Measurements from ENCODE around the gene NRAP.

NRAP gene

DNA sequence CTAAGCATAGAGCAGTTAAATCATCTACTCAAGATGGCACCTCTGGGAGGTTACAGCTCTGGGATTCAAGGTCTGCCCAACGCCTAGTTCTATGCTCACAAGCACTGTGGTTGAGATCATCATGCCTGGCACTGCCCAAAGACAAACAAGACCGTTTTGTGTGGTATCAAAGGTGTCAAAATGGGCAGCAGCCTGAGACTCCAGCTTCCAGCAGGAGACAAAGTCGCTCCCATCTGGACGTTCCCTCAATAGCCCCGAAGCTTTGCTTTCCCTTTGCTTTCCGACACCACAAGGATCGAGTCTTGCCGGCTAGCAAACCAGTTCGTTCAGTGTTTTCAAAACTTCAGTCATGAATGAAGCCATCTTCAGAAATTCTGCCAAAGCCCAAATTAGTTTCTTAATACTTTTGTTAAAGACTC, 105.9 kb downstream of the NRAP start:
- no peak for DNase-seq (ENCODE audit: extremely low spot score)
- ChIA-PET CTCF (no interaction called here), POLR2A (no interaction called here)
- TF ChIP-seq FOXM1 (IDR thresholded peaks at IDR 0.05; ENCODE audit: borderline replicate concordance) (no peak), L3MBTL2 (conservative IDR thresholded peaks at IDR 0.05) (no peak), NFRKB (IDR thresholded peaks at IDR 0.05) (no peak), SP1 (IDR thresholded peaks at IDR 0.05) (no peak), FOXK2 (IDR thresholded peaks at IDR 0.05) (no peak), ARNT (IDR thresholded peaks at IDR 0.05) (no peak), HDGF (IDR thresholded peaks at IDR 0.05; ENCODE audit: borderline replicate concordance) (no peak), LEF1 (IDR thresholded peaks at IDR 0.05; ENCODE audit: borderline replicate concordance) (no peak), BHLHE40 (IDR thresholded peaks at IDR 0.05; ENCODE audit: borderline replicate concordance) (no peak), TARDBP (IDR thresholded peaks at IDR 0.05) (no peak), ZNF384 (IDR thresholded peaks at IDR 0.05) (no peak), FOXA1 (IDR thresholded peaks at IDR 0.05) (no peak), ELF4 (IDR thresholded peaks at IDR 0.05) (no peak), SUZ12 (IDR thresholded peaks at IDR 0.05) (no peak), CTBP1 (IDR thresholded peaks at IDR 0.05; ENCODE audit: borderline replicate concordance) (no peak)
- TF ChIP-seq, protein P1, sequence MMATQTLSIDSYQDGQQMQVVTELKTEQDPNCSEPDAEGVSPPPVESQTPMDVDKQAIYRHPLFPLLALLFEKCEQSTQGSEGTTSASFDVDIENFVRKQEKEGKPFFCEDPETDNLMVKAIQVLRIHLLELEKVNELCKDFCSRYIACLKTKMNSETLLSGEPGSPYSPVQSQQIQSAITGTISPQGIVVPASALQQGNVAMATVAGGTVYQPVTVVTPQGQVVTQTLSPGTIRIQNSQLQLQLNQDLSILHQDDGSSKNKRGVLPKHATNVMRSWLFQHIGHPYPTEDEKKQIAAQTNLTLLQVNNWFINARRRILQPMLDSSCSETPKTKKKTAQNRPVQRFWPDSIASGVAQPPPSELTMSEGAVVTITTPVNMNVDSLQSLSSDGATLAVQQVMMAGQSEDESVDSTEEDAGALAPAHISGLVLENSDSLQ (IDR thresholded peaks at IDR 0.05), result no peak

DNA sequence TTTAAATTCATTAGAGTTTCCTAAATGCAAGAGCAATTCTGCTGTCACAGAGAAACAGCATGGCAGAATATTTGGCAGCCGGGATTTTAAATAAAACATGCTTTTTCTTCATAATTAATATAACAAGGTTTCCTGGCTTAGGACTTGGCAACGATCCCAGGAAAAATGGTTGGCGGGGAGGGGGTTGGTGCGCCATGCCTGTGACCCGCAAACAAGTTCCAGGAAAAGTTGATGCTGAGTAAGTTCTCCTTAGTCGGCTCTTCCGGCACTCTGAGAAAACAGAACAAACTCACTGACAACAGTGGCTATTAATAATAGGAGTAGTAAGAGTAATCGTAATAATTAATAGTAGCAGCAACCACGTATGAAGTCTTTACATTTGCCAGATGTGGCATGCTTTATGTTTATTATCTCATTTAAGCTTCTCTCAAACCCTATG, 106.4 kb downstream of the NRAP start:
- POLR2A ChIA-PET, result no interaction called here
- CTCF ChIA-PET, result no interaction called here
- TF ChIP-seq SP1 (IDR thresholded peaks at IDR 0.05) (no peak), FOXM1 (IDR thresholded peaks at IDR 0.05; ENCODE audit: borderline replicate concordance) (no peak), FOXK2 (IDR thresholded peaks at IDR 0.05) (no peak), ELF4 (IDR thresholded peaks at IDR 0.05) (no peak), FOXA1 (IDR thresholded peaks at IDR 0.05) (no peak), L3MBTL2 (conservative IDR thresholded peaks at IDR 0.05) (no peak)
- DNase-seq (ENCODE audit: extremely low spot score), result no peak

DNA sequence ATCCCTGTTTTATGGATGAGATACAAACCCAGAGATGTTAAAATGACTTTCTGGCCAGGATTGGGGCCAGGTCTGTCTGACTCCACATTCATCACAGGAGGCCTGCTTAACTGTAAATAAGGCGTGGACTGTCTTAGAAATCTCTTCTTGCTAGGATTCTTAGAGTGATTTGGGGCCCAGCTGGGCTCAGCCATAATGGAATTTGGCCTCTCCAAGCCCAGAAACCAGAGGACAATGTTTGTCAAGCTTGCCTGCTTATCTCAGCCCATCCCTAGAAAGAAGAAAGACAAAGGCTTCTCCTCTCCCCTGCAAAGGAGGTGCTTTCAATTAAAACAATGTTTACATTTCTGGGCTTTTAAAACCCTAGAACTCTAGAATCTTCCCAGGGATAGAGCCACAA, 108.1 kb downstream of the NRAP start:
- TF ChIP-seq, protein P1 (IDR thresholded peaks at IDR 0.05), result no peak
- TF ChIP-seq HDGF (IDR thresholded peaks at IDR 0.05; ENCODE audit: borderline replicate concordance) (no peak), FOXK2 (IDR thresholded peaks at IDR 0.05) (no peak), TARDBP (IDR thresholded peaks at IDR 0.05) (no peak), SP1 (IDR thresholded peaks at IDR 0.05) (no peak), SUZ12 (IDR thresholded peaks at IDR 0.05) (no peak), L3MBTL2 (conservative IDR thresholded peaks at IDR 0.05) (no peak), FOXA1 (IDR thresholded peaks at IDR 0.05) (no peak), ELF4 (IDR thresholded peaks at IDR 0.05) (no peak), ZNF384 (IDR thresholded peaks at IDR 0.05) (no peak), CTBP1 (IDR thresholded peaks at IDR 0.05; ENCODE audit: borderline replicate concordance) (no peak), ARNT (IDR thresholded peaks at IDR 0.05) (no peak), LEF1 (IDR thresholded peaks at IDR 0.05; ENCODE audit: borderline replicate concordance) (no peak), BHLHE40 (IDR thresholded peaks at IDR 0.05; ENCODE audit: borderline replicate concordance) (no peak), FOXM1 (IDR thresholded peaks at IDR 0.05; ENCODE audit: borderline replicate concordance) (no peak), NFRKB (IDR thresholded peaks at IDR 0.05) (no peak)
- CTCF ChIA-PET, result interaction anchor here (1.1 kb wide), 1 partner anchor 35 kb away, joined by 3 read pairs; no protein-coding TSS in a partner anchor
- POLR2A ChIA-PET, result no interaction called here

DNA sequence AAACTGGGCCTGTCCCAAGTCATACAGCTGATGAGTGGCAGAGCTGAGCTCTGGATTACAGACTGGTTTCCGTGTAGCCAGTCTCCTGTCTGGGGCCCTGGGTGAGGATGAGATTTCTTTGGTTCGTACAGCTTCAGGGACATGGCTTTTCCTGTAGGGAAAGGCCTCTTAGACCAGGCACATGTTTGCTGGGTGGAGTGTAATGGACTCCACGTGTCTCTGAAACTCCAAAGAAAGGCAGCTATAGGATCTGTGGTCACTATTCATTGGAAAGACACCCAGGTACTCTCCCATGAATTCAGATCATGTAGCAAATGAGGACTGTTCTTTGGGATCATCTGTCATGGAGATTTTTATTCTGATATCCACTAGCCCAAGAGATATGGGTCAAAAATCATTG, 108.6 kb downstream of the NRAP start:
- TF ChIP-seq SP1 (IDR thresholded peaks at IDR 0.05) (no peak), BHLHE40 (IDR thresholded peaks at IDR 0.05; ENCODE audit: borderline replicate concordance) (no peak), FOXA1 (IDR thresholded peaks at IDR 0.05) (no peak), ZNF384 (IDR thresholded peaks at IDR 0.05) (no peak), ARNT (IDR thresholded peaks at IDR 0.05) (no peak), LEF1 (IDR thresholded peaks at IDR 0.05; ENCODE audit: borderline replicate concordance) (no peak), FOXM1 (IDR thresholded peaks at IDR 0.05; ENCODE audit: borderline replicate concordance) (no peak), FOXK2 (IDR thresholded peaks at IDR 0.05) (no peak), TARDBP (IDR thresholded peaks at IDR 0.05) (no peak), L3MBTL2 (conservative IDR thresholded peaks at IDR 0.05) (no peak), NFRKB (IDR thresholded peaks at IDR 0.05) (no peak), HDGF (IDR thresholded peaks at IDR 0.05; ENCODE audit: borderline replicate concordance) (no peak), ELF4 (IDR thresholded peaks at IDR 0.05) (no peak), SUZ12 (IDR thresholded peaks at IDR 0.05) (no peak), CTBP1 (IDR thresholded peaks at IDR 0.05; ENCODE audit: borderline replicate concordance) (no peak)
- TF ChIP-seq, protein P1 (IDR thresholded peaks at IDR 0.05), result no peak
- ChIA-PET POLR2A (no interaction called here), CTCF (interaction anchor here (0.8 to 1.4 kb wide), 2 partner anchors 8 to 14 kb away, joined by 3 read pairs; no protein-coding TSS in a partner anchor)
- DNase-seq (ENCODE audit: extremely low spot score), result no peak

More for the DNA sequence above, 108.1 kb downstream of the NRAP start:
- DNase-seq (ENCODE audit: extremely low spot score), result no peak

DNA sequence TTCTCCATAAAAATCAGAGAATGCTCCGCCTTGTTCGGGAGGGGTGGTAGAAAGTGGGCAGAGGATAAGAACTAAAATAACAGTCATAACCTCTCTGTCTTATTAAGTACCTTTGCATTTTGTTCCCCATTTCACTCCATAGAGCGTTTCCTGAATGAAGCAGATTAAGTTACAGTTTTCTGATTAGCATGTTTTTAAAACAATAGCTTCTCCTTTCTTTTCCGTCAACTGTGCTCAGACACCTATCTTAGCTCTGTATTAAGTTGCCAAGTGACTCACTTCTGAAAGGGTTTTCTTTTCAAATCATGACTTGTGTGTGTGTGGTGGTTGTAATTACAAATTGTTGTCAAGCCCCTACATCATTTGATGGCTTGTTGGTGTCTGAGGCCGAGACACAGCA, 109.6 kb downstream of the NRAP start:
- no peak for TF ChIP-seq BHLHE40 (IDR thresholded peaks at IDR 0.05; ENCODE audit: borderline replicate concordance)
- TF ChIP-seq NFRKB (IDR thresholded peaks at IDR 0.05), result no peak
- no peak for TF ChIP-seq SUZ12 (IDR thresholded peaks at IDR 0.05)
- no peak for TF ChIP-seq CTBP1 (IDR thresholded peaks at IDR 0.05; ENCODE audit: borderline replicate concordance)
- TF ChIP-seq ELF4 (IDR thresholded peaks at IDR 0.05), result no peak
- TF ChIP-seq ARNT (IDR thresholded peaks at IDR 0.05), result no peak
- CTCF ChIA-PET, result interaction anchor here (0.8 to 1.4 kb wide), 2 partner anchors 9 to 13 kb away, joined by 3 read pairs; no protein-coding TSS in a partner anchor
- POLR2A ChIA-PET, result no interaction called here
- no peak for DNase-seq (ENCODE audit: extremely low spot score)

DNA sequence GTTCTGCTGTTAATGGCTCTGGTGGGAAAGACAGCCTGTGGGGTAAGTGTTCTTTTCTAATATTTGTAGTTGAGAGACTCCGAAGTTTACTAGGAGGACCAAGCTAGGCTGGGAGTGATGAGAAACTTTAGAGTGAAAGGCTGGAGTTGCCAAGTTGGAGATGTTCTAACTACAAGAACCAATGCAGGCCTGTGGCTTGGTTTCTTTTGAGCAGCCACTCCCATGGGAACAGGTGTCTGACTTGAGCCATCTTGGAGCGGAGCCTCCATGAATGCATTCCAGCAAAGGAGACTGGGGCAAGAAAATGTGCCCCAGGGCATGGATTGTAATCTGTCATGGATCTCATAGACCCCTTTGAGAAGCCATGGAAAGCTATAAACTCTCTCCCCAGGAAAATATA, 110.7 kb downstream of the NRAP start:
- DNase-seq (ENCODE audit: extremely low spot score), result no peak
- TF ChIP-seq L3MBTL2 (conservative IDR thresholded peaks at IDR 0.05) (no peak), SUZ12 (IDR thresholded peaks at IDR 0.05) (no peak), ZNF384 (IDR thresholded peaks at IDR 0.05) (no peak), TARDBP (IDR thresholded peaks at IDR 0.05) (no peak), CTBP1 (IDR thresholded peaks at IDR 0.05; ENCODE audit: borderline replicate concordance) (no peak), NFRKB (IDR thresholded peaks at IDR 0.05) (no peak), FOXA1 (IDR thresholded peaks at IDR 0.05) (no peak), BHLHE40 (IDR thresholded peaks at IDR 0.05; ENCODE audit: borderline replicate concordance) (no peak), LEF1 (IDR thresholded peaks at IDR 0.05; ENCODE audit: borderline replicate concordance) (no peak), ELF4 (IDR thresholded peaks at IDR 0.05) (no peak), FOXM1 (IDR thresholded peaks at IDR 0.05; ENCODE audit: borderline replicate concordance) (no peak), HDGF (IDR thresholded peaks at IDR 0.05; ENCODE audit: borderline replicate concordance) (no peak), ARNT (IDR thresholded peaks at IDR 0.05) (no peak), FOXK2 (IDR thresholded peaks at IDR 0.05) (no peak), SP1 (IDR thresholded peaks at IDR 0.05) (no peak)
- TF ChIP-seq, protein P1 (IDR thresholded peaks at IDR 0.05), result no peak
- ChIA-PET CTCF (no interaction called here), POLR2A (no interaction called here)
